T-helper 1 cell treated with Interleukin-12 subunit alpha and Interleukin-12 subunit beta and Interleukin-4 antibody, amounts not matched to agents 30 ng/mL and 1 ng/mL, for 36 hours (primary cell): ENCODE results near the gene SYT5. TPM values are rescaled to one million over a fixed set of nuclear protein-coding genes. Genes with fewer than 3 reads are reported as not detected.
"Not testable (repeated sequence)": the region's sequence is repeated elsewhere in the genome, so short reads cannot be mapped to it uniquely, and the experiment has no call there.

ENCODE experiments used
- intact Hi-C: fragments of 100-400 bp; cut with micrococcal nuclease; formaldehyde crosslinking; loops from one replicate; pipeline ENCODE4 v1.15.1; 2024
- total RNA-seq: library from RNA; stranded (reverse); gene quantifications from 2 replicates; pipeline ENCODE4 v1.2.3, GENCODE V29; 2022

The SYT5 gene
- total RNA-seq, 1 donor from 2014 or later, result not detected

- intact Hi-C loops, result not testable (repeated sequence)
These were observed 7.8 kb downstream of the SYT5 start for GRCh38 chr19:55172318-55172717.

GRCh38 chr19:55171440-55171839, 8.6 kb downstream of the SYT5 start:
- intact Hi-C loops, result no loop called here

GRCh38 chr19:55169136-55169535, 11.0 kb downstream of the SYT5 start:
- intact Hi-C loops, result no loop called here

GRCh38 chr19:55166530-55167268, 13.4 kb downstream of the SYT5 start, which contains the start of gene DNAAF3:
Gene DNAAF3, minus strand, starts transcription at chr19:55166613. Its CDS starts 200 bp downstream, at chr19:55166413.
- intact Hi-C loops, result loop anchor here (1.0 to 2.0 kb wide), 2 partner anchors 49 to 92 kb away; partner anchors contain the start of genes PPP1R12C and PPP6R1

GRCh38 chr19:55165952-55166529, 14.0 kb downstream of the SYT5 start:
- intact Hi-C loops, result loop anchor here (1.0 to 2.0 kb wide), 2 partner anchors 49 to 93 kb away; partner anchors contain the start of genes PPP1R12C and PPP6R1

- intact Hi-C loops, result loop anchor here (2.0 kb wide), 2 partner anchors 13 to 81 kb away; no protein-coding TSS in a partner anchor
These were observed 18.3 kb downstream of the SYT5 start for GRCh38 chr19:55161571-55162322.

GRCh38 chr19:55160986-55161365, 19.1 kb downstream of the SYT5 start:
- intact Hi-C loops, result loop anchor here (1.0 to 2.0 kb wide), 6 partner anchors 14 to 280 kb away; partner anchors contain the start of gene RDH13

- intact Hi-C loops, result loop anchor here (1.0 to 2.0 kb wide), 6 partner anchors 14 to 279 kb away; partner anchors contain the start of gene RDH13
These were observed 19.7 kb downstream of the SYT5 start for GRCh38 chr19:55160128-55160985.

GRCh38 chr19:55158848-55159749, 21.0 kb downstream of the SYT5 start:
- intact Hi-C loops, result no loop called here

GRCh38 chr19:55158423-55158822, 21.7 kb downstream of the SYT5 start:
- intact Hi-C loops, result no loop called here

GRCh38 chr19:55157064-55157908, 22.8 kb downstream of the SYT5 start, which contains the start of gene TNNI3:
Gene TNNI3, minus strand, starts transcription at chr19:55157732. Its CDS starts 143 bp downstream, at chr19:55157589.
- intact Hi-C loops, result no loop called here

GRCh38 chr19:55156202-55157063, 23.7 kb downstream of the SYT5 start:
- intact Hi-C loops, result no loop called here

GRCh38 chr19:55155784-55156183, 24.3 kb downstream of the SYT5 start:
- intact Hi-C loops, result not testable (repeated sequence)

- intact Hi-C loops, result no loop called here
These were observed 26.3 kb downstream of the SYT5 start for GRCh38 chr19:55153652-55154264.

- intact Hi-C loops, result no loop called here
These were observed 28.1 kb downstream of the SYT5 start for GRCh38 chr19:55152017-55152416.

GRCh38 chr19:55149078-55150003, 30.7 kb downstream of the SYT5 start, which contains the start of gene TNNT1:
Gene TNNT1, minus strand, starts transcription at chr19:55149206. Its CDS starts 2,049 bp downstream, at chr19:55147157.
- intact Hi-C loops, result no loop called here
